ENCODE results near the gene BTBD8.

GRCh38 chr1:92211166-92211565 lies 131.0 kb downstream of the BTBD8 start:
- TF ChIP-seq, protein P1, sequence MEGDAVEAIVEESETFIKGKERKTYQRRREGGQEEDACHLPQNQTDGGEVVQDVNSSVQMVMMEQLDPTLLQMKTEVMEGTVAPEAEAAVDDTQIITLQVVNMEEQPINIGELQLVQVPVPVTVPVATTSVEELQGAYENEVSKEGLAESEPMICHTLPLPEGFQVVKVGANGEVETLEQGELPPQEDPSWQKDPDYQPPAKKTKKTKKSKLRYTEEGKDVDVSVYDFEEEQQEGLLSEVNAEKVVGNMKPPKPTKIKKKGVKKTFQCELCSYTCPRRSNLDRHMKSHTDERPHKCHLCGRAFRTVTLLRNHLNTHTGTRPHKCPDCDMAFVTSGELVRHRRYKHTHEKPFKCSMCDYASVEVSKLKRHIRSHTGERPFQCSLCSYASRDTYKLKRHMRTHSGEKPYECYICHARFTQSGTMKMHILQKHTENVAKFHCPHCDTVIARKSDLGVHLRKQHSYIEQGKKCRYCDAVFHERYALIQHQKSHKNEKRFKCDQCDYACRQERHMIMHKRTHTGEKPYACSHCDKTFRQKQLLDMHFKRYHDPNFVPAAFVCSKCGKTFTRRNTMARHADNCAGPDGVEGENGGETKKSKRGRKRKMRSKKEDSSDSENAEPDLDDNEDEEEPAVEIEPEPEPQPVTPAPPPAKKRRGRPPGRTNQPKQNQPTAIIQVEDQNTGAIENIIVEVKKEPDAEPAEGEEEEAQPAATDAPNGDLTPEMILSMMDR (IDR thresholded peaks at IDR 0.05) = no peak
- TF ChIP-seq POLR2A (IDR thresholded peaks at IDR 0.05) = no peak

All from testis (tissue), 2 donors.